Endothelial cell of hepatic sinusoid (primary cell): ENCODE measurements around the gene LGALSL.
"Not testable (repeated sequence)": the region's sequence is repeated elsewhere in the genome, so short reads cannot be mapped to it uniquely, and the experiment has no call there.

ENCODE experiments used
- in situ Hi-C: cut with HindIII; loops from 2 replicates; pipeline ENCODE4 v1.10.0; 2017; ENCODE audit warnings: low sequenced_read_pairs

The LGALSL gene

DNA sequence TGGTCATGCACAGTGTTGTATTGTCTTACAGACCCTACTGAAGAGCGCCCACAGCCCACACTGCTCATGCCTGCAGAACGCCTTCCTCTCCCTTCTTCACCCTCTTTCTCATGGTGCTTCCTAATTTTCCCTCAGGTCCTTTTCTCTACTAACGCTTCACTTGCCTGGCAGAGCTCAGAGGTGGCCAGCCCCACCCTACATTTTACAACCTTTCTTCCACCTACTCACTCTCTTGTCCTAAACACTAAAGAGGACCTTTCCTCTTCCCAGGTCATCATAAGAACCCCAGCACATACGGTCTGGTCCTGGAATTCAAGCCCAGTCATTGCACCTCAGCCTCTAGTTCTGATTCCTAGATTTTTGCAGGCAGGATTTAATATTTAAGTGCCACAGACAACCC, 11.7 kb upstream of the LGALSL start:
- in situ Hi-C loops, result no loop called here

DNA sequence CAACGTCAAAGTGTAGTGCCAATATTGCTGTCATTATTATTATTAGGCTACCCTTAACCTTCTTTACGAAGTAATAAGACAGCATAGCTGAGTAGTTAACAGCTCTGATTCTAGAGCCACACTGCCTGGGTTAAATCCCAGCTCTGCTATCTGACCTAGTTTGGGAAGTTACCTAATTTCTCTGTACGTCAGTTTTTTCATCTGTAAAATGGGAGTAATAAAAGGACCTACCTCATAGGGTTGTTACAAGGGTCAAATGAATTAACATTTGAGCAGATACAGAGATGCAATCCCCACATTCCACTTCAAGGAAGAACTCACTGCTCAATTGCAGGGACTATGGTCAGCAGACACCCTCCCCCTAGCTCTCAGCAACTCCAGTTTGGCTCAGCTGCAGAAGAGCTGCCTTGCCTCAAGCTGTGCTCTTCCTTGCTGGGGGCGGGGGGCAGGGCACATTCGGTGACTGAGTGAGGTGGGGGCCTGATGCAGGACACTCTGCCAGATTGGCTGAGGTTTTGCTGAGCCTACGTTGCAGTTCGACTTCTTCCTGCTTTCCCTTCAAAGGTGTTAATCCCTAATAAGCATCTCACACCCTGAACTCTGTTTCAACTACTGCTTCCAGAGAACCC, 11.0 kb upstream of the LGALSL start:
- in situ Hi-C loops, result no loop called here

GRCh38 chr2:64445970-64446369, 8.0 kb upstream of the LGALSL start:
- in situ Hi-C loops, result not testable (repeated sequence)

DNA sequence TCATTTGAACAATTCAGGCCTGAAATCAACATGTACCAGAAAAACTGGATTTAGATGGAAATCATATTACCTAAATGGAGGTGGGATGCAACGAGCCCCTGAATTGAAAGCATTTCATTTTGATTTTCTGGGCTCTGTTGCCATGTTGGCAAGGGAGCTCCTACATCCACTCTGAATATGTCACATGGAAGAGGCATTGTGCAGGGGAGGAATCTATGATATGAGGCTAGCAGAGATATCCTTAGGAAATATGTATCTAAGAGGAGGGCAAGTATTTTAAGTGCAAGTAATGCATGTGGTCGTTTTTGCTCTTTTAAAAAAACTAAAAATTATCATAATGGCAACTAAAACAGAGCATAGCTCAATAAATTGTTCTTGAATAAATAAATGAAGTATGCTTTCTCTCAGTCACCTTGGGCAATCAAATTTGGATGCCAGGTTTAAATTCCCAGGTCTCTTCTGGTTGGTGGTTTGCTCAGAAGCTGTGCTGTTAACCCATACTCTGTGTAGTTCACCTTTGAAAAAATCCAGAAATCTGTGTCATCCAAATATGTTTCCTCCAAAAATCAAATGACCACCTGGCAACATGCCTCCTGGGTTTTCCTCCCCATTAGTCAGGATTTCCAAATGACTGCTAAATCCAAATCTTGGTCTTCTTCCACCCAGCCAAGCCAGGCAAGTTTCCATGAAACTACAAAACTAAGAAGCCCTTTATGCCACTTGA, 6.5 kb upstream of the LGALSL start:
- in situ Hi-C loops, result no loop called here

DNA sequence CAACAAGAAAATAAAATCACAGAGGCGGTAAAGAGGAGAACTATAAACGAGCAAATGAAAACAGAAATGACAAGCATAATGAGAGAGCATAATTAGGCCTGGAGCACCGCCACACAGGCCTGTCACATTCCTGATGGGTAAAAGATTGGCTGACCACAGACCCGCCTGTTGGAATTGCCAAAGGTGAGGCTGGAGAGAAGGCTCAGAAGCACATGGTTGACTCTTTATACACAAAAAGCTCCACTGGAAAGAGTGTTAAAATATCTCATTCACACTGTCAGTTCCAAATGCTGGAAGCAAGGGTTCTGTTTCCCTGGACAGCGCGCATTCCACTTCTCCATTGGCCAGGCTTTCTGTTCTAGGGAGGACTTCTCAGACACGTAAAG, 5.9 kb upstream of the LGALSL start:
- in situ Hi-C loops, result no loop called here

- in situ Hi-C loops, result no loop called here
Measured at GRCh38 chr2:64451051-64451450, 2.9 kb upstream of the LGALSL start.

GRCh38 chr2:64454386-64455332, 697 bp downstream of the LGALSL start:
- in situ Hi-C loops, result no loop called here

DNA sequence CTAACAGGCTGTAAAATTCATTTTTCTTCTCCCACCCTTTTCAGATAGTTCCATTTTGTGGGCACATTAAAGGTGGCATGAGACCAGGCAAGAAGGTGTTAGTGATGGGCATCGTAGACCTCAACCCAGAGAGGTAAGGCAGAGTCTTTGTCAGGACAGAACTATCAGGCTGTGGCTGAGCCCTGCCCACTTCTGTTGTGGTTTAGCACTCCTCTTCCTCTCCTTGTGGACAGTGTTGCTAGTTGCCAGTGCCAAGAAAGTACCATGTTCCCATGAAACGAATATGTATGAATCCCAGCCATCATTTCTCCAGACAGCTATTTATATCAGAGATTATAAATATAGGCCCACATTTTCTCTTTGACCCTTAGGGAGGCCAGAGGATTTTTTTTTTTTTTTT, 1.6 kb downstream of the LGALSL start:
- in situ Hi-C loops, result no loop called here

DNA sequence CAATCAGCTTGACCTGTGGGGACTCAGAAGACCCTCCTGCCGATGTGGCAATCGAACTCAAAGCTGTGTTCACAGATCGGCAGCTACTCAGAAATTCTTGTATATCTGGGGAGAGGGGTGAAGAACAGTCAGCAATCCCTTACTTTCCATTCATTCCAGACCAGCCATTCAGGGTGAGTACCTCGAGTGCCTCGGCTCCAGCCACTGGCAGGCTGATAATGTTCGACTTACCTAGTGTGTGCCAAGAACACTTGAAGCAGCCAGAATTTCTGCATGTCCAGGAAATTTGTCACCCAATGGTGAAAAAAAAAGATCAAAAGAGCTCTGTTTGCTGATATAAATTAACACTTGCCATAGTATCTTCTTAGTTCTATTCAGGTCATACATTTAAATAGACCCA, 2.3 kb downstream of the LGALSL start:
- in situ Hi-C loops, result no loop called here

DNA sequence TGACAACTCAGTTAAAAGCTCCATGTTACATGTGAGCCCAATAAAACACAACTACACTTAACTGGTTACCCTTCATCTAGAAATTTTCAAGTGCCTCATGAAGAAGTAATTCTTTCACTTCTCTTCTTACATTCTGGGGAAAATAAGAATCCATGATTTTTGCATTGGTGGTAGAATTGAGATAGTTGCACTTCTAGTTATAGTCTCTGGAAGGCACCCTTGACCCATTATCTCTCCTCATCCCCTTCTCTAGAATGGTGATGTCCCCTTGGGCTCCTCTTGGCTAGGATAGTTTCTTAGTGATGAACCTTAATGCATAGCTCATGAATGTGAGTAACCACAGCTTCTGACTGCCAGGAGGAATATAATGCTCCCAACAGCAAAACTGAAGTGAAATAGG, 3.6 kb downstream of the LGALSL start:
- in situ Hi-C loops, result no loop called here

DNA sequence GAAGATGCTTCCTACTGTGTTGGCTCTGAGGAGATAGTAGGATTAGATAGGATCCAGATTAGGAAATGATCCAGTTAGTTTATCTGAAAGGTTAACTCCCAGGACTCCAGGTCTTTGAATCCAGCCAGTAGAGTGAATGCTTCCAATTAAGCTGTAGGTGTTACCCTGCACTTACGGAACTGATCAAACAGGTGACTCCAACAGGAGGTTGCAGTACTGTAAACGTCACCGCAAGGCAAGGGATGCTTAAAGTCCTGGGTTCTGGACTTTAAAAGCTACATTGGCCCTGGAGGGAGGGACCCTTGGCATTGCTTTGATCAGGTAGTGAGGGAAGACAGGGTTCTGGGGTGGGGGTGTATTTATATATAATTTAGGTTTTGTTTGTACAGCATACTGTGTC, 5.6 kb downstream of the LGALSL start:
- in situ Hi-C loops, result no loop called here

DNA sequence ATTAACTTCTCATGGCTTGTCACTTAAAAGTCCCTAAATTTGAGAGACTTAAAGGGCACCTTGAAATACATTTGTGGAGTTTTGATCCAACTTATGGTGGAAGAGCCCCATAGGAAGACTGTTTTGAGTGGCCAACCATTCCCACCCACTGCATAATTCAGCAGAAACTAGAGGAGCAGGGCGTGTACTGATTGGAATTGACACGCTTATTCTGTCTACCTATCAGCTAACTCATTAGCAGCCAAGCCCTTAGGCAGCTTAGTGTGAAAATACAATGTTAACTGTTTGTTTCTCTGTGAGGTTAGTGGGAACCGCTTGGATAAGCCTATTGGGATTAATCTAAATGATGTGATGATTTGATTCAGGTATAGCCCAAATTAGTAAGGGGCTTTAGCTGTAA, 6.4 kb downstream of the LGALSL start:
- in situ Hi-C loops, result loop anchor here (5.0 kb wide), 1 partner anchor 42 kb away; no protein-coding TSS in a partner anchor

DNA sequence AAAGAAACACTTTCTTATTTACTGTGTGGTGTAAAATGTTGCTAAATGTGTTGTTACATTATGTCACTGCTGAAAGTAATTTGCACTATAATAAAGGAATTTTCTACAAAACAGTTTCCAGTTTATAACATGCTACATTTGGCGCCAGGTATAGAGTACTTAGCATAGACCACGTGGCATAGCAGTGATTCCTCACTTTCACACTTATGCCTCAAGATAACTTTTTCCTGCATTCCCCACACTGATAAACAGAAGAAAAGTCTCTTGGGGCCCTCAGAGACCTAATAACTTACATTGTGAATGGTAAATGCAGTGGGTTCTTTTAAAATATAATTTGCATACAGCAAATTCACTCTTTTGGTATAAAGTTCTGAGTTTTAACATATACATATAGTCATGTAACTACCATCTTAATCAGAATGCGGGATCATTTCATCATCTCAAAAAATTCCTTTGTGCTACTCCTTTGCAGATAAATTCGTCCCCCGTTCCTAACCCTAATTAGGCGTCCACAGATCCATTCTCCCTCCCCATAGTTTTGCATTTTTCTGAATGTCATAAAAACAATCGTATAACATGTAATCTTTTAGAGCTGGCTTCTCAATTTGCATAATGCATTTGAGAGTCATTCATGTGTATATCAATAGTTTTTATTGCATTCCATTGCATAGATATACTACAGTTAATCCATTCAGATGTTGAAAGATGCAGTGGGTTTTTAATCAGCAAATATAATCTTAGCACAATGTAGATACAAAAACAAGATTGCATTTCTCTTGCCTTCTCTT, 7.5 kb downstream of the LGALSL start:
- in situ Hi-C loops, result loop anchor here (5.0 kb wide), 1 partner anchor 41 kb away; no protein-coding TSS in a partner anchor

DNA sequence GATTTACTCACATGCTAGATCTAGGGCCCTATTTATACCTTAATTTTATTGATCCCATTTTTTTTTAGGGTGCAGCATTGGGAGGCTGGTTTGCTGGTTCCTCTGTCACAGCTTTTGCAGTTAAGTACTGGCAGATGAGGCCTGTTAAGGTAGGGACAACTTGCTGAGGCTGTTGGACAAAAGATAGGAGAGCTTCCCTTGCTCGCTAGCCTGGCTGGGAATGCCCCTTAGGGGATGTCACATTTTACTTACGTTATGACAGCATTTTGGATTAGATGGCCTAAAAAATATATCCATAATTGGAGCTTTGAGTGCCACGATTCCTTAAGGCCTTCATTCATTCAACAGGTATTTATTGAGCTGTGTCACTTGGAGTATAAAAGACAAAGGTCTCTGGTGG, 8.2 kb downstream of the LGALSL start:
- in situ Hi-C loops, result loop anchor here (5.0 kb wide), 1 partner anchor 40 kb away; no protein-coding TSS in a partner anchor

DNA sequence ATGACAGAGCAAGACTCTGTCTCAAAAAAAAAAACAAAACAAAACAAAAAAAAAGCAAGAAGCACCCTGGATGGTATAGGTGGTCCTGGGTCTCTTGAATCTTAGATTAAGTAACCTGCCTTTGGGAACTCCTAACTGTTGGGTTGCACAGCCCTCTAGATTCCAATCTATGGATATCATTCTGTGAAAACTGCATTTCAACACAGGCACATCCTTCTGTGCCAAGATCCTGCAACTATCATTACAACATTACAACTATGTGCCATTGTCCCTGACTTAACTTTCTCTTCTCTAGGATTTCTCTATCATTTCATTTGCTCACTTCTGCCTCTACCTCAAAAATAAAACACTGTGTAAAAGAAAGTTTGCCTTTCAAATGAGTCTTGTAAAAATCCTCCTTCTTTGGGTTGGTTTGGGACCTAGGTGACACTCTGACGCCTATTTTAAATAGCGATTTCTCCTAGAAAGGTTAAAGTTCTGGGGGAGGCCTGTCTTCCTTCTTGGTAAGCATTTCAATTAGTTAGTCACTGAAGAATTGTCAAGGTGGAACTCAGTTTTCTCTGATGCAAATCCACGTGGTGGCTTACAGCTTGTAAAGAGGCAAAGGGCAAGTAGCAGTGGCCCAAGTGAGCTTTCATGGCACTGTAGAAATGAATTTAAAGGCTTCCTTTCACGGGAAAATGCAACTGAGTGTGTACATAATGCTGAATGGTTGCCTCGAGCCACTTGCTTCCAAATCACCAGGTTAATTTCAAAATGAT, 9.2 kb downstream of the LGALSL start:
- in situ Hi-C loops, result loop anchor here (5.0 kb wide), 1 partner anchor 39 kb away; no protein-coding TSS in a partner anchor

- in situ Hi-C loops, result loop anchor here (5.0 kb wide), 1 partner anchor 39 kb away; no protein-coding TSS in a partner anchor
Measured at GRCh38 chr2:64463781-64464180, 9.8 kb downstream of the LGALSL start.

DNA sequence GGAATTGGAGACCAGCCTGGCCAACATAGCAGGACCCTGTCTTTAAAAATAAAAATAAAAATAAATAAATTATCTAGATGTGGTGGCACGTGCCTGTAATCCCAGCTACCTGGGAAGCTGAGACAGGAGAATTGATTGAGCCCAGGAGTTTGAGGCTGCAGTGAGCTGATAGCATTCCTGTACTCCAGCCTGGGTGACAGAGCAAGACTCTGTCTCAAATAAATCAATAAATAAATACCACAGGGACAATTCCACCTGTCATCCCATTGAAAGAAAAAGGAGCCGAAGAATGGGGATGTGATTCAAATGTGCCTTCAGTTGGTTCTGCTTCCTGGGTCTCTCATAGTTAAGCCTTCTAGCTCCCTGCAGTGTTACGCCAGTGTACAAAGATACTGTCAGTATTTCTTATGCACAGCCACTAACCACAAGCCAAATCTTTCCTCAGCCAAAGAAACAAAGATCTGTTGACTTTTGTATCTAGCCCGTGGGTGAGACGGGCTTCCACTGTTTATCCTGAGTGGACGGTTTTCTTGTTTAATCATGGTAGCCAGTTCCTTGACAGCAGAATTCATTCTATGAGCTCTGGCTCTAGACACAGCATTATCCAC, 12.6 kb downstream of the LGALSL start:
- in situ Hi-C loops, result no loop called here

DNA sequence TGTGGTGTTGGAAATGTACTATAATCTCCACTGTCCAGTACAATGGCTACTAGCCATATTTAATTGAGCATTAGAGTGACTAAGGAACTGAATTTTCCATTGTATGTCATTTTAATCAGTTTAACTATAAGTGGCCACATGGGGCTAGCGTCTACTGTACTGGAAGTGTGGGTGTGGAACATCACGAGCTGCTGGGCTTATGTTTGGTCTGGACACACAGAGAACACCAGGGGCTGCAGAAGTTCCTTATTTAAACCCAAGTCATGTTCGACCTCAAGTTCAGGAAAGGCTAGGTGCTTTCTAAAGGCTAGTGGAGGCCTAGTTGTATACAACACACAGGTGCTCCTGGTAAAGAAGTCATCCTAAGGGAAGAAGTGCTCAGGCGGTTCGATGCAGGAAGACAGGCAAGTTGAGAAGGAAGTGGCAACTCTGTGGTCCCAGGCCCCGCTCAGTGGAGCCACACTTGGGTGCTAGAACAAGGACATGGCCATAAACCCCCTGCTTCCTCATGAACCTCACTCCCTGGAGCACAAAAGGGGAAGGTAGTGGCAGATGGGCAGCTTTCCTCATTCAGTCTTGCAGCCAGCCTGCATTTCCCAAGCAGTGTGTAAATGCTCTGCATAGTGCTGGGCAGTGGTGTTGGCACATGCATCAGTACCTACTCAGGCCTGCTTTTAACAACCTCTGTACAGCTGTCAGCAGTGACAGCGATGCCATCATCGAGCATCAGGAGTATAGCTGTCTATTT, 13.3 kb downstream of the LGALSL start:
- in situ Hi-C loops, result no loop called here

- in situ Hi-C loops, result no loop called here
Measured at GRCh38 chr2:64469261-64469660, 15.3 kb downstream of the LGALSL start.
